Endothelial cell (in vitro differentiated cells): ENCODE data around the gene DMPK. TPM values are rescaled to one million over a fixed set of nuclear protein-coding genes. Genes with fewer than 3 reads are reported as not detected.

Experiments
- DNase-seq: peaks from one replicate; pipeline ENCODE4 v3.0.0; 2021; ENCODE audit warnings: low spot score
- H3K27ac Mint-ChIP-seq: one replicate; pipeline ENCODE4 v1.8.0; 2021; ENCODE audit warnings: mixed read lengths, inconsistent platforms; ENCODE audit not compliant: unreplicated experiment
- H3K27me3 Mint-ChIP-seq: one replicate; pipeline ENCODE4 v1.8.0; 2021; ENCODE audit warnings: mild to moderate bottlenecking, moderate library complexity, mixed read lengths, inconsistent platforms; ENCODE audit not compliant: unreplicated experiment
- H3K36me3 Mint-ChIP-seq: one replicate; pipeline ENCODE4 v1.8.0; 2021; ENCODE audit warnings: mild to moderate bottlenecking, low read depth, mixed read lengths, inconsistent platforms; ENCODE audit not compliant: unreplicated experiment
- H3K4me1 Mint-ChIP-seq: one replicate; pipeline ENCODE4 v1.8.0; 2021; ENCODE audit warnings: mild to moderate bottlenecking, mixed read lengths, inconsistent platforms; ENCODE audit not compliant: unreplicated experiment
- H3K4me3 Mint-ChIP-seq: one replicate; pipeline ENCODE4 v1.8.0; 2021; ENCODE audit warnings: mild to moderate bottlenecking, mixed read lengths, inconsistent platforms; ENCODE audit not compliant: unreplicated experiment
- H3K9me3 Mint-ChIP-seq: one replicate; pipeline ENCODE4 v1.8.0; 2021; ENCODE audit warnings: mixed read lengths, inconsistent platforms; ENCODE audit not compliant: unreplicated experiment
- CTCF ChIP-seq: fragments of 200-600 bp; sonication (generic); IDR thresholded peaks from one replicate; pipeline ENCODE4 v1.5.0; 2021; ENCODE audit warnings: antibody characterized with exemption; ENCODE audit not compliant: unreplicated experiment
- total RNA-seq: library from RNA; stranded (reverse); fragmentation: NEBNext Ultra II Directional; extraction: Animal tissue kit (Norgen Biotek cat#: 25700); gene quantifications from one replicate; pipeline ENCODE4 v1.2.1, GENCODE V29; 2021; ENCODE audit not compliant: unreplicated experiment

DMPK gene
- total RNA-seq, 1 donor from 2014 or later = 80.3 TPM

DNA sequence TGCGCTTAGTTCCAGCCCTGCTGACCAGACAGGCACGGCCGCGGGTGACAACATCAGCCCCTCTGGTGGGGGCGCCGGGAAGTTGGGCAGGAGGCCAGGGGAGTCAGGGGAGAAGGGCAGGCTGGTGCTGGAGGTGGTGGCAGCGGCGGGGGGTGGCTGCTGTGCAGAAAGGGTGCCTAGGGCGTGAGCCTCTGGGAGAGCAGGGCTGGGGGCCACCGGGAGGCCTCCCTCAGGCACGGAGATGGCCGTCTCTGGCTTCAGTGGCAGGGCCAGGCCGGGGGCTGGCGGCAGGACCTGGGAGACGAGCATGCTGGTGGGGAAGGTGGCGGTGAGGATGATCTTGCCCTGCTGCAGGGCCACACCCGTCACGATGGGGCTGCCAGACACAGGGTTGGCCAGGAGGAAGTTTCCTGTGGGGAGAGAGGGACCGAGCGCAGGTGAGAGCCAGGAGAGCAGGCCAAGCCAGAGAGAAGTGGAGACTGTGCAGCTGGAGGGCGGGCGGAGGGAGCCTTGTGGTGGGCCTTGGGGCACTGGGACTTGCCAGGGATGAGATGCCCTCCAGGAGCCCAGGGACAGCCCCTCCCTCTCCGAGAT lies 16.5 kb downstream of the DMPK start:
- H3K27ac Mint-ChIP-seq = no peak overlapping the region
- peaks cover 15% of the 10 kb centered on the region for H3K27me3 Mint-ChIP-seq
- no peak overlapping the region for H3K4me3 Mint-ChIP-seq
- no peaks in the 10 kb centered on the region for H3K9me3 Mint-ChIP-seq
- DNase-seq = no peak
- no peaks in the 10 kb centered on the region for H3K36me3 Mint-ChIP-seq
- no peak for TF ChIP-seq CTCF
- peaks cover 10% of the 10 kb centered on the region for H3K4me1 Mint-ChIP-seq

- DNase-seq = no peak
- H3K36me3 Mint-ChIP-seq = no peaks in the 10 kb centered on the region
- peaks cover 15% of the 10 kb centered on the region for H3K27me3 Mint-ChIP-seq
- TF ChIP-seq CTCF = no peak
- no peaks in the 10 kb centered on the region for H3K9me3 Mint-ChIP-seq
- peak overlapping the region; percentile 25 for H3K4me3 Mint-ChIP-seq
- peaks cover 10% of the 10 kb centered on the region for H3K4me1 Mint-ChIP-seq
- peak overlapping the region; percentile 13 for H3K27ac Mint-ChIP-seq
Observed at GRCh38 chr19:45764945-45765701, 17.2 kb downstream of the DMPK start.

- no peak for DNase-seq
- no peaks in the 10 kb centered on the region for H3K36me3 Mint-ChIP-seq
- no peak overlapping the region for H3K4me3 Mint-ChIP-seq
- no peaks in the 10 kb centered on the region for H3K9me3 Mint-ChIP-seq
- peak overlapping the region; percentile 13 for H3K27ac Mint-ChIP-seq
- H3K4me1 Mint-ChIP-seq = peaks cover 6% of the 10 kb centered on the region
- TF ChIP-seq CTCF = peak; percentile 20
- H3K27me3 Mint-ChIP-seq = peaks cover 11% of the 10 kb centered on the region
Observed at GRCh38 chr19:45764475-45764874, 17.8 kb downstream of the DMPK start.

- no peak for DNase-seq
Observed at GRCh38 chr19:45763691-45764294, 18.5 kb downstream of the DMPK start.

More at GRCh38 chr19:45763691-45764294, 18.5 kb downstream of the DMPK start:
- H3K4me3 Mint-ChIP-seq = no peak overlapping the region
- no peaks in the 10 kb centered on the region for H3K9me3 Mint-ChIP-seq
- H3K4me1 Mint-ChIP-seq = peaks cover 6% of the 10 kb centered on the region
- TF ChIP-seq CTCF = no peak
- H3K36me3 Mint-ChIP-seq = no peaks in the 10 kb centered on the region
- peaks cover 8% of the 10 kb centered on the region for H3K27me3 Mint-ChIP-seq
- no peak overlapping the region for H3K27ac Mint-ChIP-seq
